LNCAP (cell line): ENCODE results near the gene PROM2.

ENCODE experiments used
- CTCF ChIP-seq: fragments of 450-650 bp; IDR thresholded peaks from 2 replicates; pipeline ENCODE4 v1.5.1; 2017; ENCODE audit warnings: mild to moderate bottlenecking

Gene PROM2

DNA sequence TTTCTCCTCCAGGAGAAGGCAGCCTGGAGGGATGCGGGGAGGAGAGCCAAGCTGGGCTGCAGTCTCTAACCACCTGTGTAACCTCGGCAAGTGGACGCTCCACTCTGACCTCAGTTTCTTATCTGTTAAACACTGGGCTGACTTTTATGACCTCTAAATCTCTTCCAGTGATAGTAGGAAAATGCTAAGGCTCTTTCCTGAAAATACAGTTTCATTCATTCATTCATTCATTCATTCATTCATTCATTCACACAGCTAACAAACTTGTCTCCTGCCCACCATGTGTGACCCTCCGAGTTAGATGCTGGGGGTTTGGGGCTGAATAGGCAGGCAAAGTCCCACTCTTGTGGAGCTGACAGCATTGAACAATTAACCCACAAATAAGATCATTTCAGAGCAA is 9.3 kb downstream of the PROM2 start:
- no peak for TF ChIP-seq CTCF

DNA sequence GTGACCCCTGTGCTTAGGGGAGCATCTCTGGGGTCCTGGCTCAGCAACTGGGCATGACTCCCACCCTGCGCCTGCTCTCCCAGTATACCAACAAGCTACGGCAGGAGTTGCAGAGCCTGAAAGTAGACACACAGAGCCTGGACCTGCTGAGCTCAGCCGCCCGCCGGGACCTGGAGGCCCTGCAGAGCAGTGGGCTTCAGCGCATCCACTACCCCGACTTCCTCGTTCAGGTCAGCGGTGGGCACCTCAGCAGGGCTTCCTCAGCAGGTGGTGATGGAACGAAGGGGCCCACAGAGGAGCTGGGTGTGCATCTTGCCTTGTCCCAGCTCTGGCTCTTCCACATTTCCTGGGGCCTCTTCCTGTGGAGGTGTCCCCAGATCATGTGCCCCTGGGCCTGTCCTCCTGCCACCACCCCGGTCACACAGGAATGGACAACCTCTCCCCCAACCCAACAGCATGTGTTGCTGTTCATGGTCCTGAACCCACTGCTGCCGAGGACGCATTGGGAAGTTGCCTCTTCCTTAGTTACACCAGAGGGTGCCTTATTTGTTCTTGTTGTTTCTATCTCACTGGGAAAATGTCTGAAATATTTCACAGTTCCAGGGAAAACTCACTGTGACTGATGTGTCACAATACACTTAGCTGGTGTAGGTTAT is 10.8 kb downstream of the PROM2 start:
- no peak for TF ChIP-seq CTCF

GRCh38 chr2:95285542-95285932 is 11.3 kb downstream of the PROM2 start:
- TF ChIP-seq CTCF: no peak

DNA sequence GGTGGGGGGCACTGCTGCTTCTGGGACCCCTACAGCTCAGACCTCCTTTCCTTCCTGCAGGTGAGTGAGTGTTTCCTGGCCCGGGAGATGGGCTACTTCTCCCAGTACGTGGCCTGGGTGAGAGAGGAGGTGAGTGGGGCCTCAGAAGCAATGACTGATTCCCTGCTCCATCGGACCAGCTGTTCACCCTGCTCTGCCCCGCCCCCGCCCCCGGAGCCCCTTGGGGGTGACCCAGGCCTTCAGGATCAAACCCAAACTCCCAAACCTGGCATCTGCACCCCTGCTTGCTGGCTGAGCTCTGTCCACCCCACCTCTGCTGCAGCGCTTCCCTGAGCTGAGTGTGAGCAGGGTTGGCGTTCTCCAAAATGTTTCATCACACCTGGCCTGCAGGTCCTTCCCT is 13.1 kb downstream of the PROM2 start:
- no peak for TF ChIP-seq CTCF

- TF ChIP-seq CTCF: no peak
Observed at GRCh38 chr2:95287806-95288205, 13.6 kb downstream of the PROM2 start.

- no peak for TF ChIP-seq CTCF
Observed at GRCh38 chr2:95289253-95289652, 15.0 kb downstream of the PROM2 start.

GRCh38 chr2:95291222-95291621 is 17.0 kb downstream of the PROM2 start:
- TF ChIP-seq CTCF: no peak
